Activated naive CD8-positive, alpha-beta T cell treated with anti-CD3 and anti-CD28 coated beads, Interleukin-2, amount 50 U/mL, for 24 hours (primary cell): Measurements from ENCODE around the gene FARP1.

Experiments used
- ATAC-seq: fragments of 150-1000 bp; cut with Tn5 transposase; one replicate; pipeline ENCODE4 v1.10.0; 2021
- DNase-seq: peaks from one replicate; pipeline ENCODE4 v3.0.0; 2021
- H3K27ac Mint-ChIP-seq: one replicate; pipeline ENCODE4 v1.8.0; 2021; ENCODE audit warnings: mild to moderate bottlenecking, mixed read lengths
- H3K27me3 Mint-ChIP-seq: one replicate; pipeline ENCODE4 v1.8.0; 2021; ENCODE audit warnings: mixed read lengths
- H3K36me3 Mint-ChIP-seq: one replicate; pipeline ENCODE4 v1.8.0; 2021; ENCODE audit warnings: low read depth, mixed read lengths
- H3K4me1 Mint-ChIP-seq: one replicate; pipeline ENCODE4 v1.8.0; 2021; ENCODE audit warnings: mixed read lengths
- H3K4me3 Mint-ChIP-seq: one replicate; pipeline ENCODE4 v1.8.0; 2021; ENCODE audit warnings: mild to moderate bottlenecking, moderate library complexity, mixed read lengths
- H3K9me3 Mint-ChIP-seq: one replicate; pipeline ENCODE4 v1.8.0; 2021; ENCODE audit warnings: mixed read lengths

Gene FARP1

DNA sequence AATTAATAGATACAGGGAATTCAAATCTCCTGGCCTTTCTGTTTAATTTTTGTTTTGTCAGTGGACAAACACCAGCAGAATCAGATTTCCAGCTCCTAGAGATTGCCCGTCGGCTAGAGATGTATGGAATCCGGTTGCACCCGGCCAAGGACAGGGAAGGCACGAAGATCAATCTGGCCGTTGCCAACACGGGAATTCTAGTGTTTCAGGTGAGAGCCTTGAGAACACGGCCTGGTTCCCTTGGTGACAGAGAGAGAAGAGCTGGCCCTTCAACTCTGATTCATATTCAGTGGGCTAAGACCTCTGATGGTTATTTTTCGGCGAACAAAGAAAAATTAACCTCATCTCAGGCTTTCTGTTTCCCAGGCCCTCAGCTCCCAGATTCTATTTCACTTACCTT is 242.7 kb downstream of the FARP1 start:
- no peaks in the 10 kb centered on the region for H3K4me1 Mint-ChIP-seq
- H3K27ac Mint-ChIP-seq = no peak overlapping the region
- peaks cover 10% of the 10 kb centered on the region for H3K27me3 Mint-ChIP-seq
- H3K36me3 Mint-ChIP-seq = no peaks in the 10 kb centered on the region
- H3K4me3 Mint-ChIP-seq = no peak overlapping the region
- H3K9me3 Mint-ChIP-seq = no peaks in the 10 kb centered on the region
- ATAC-seq = no peak
- no peak for DNase-seq

DNA sequence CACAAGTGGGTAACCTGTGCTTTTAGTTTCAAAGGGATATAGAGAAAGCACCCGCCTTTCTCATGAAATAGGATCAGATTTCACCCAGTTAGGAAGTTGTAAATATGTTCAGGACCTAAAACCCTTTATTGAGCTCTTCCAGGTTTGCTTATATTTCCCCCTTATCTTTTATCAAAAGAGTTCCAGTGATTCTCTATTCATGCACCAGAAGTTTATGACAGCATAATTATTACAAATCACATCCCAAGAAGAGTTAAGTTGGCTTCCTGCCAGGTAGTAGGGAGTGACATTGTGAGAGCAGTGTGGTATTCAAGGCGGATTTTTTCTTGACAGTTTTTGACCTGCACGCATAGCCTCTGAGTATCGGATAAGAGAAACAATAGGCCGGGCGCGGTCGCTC is 243.7 kb downstream of the FARP1 start:
- no peak for ATAC-seq
- Mint-ChIP-seq H3K36me3 (no peaks in the 10 kb centered on the region), H3K9me3 (no peaks in the 10 kb centered on the region), H3K27ac (no peak overlapping the region), H3K4me1 (no peaks in the 10 kb centered on the region), H3K27me3 (peaks cover 10% of the 10 kb centered on the region), H3K4me3 (no peak overlapping the region)
- no peak for DNase-seq

DNA sequence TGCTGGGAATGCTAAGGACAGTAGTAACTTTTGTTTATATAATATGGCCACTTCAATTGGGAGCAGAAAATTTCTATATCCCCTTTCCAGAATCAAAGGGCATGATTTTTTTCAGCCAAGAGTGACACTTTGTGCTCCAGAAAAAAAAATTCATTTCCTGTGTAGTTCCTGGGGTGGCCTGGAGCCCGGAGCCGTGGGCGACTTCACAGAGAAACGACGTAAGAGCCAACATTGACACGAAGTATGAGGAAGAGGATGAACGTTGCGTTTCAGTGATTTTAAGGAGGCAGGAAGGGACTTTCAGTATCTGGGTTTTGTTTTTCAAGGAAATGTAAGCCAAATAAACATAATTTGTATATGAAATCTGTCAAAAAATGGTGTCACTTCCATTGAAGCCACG is 246.4 kb downstream of the FARP1 start:
- H3K36me3 Mint-ChIP-seq = no peaks in the 10 kb centered on the region
- H3K4me1 Mint-ChIP-seq = no peaks in the 10 kb centered on the region
- H3K4me3 Mint-ChIP-seq = no peak overlapping the region
- DNase-seq = no peak
- H3K9me3 Mint-ChIP-seq = no peaks in the 10 kb centered on the region
- H3K27me3 Mint-ChIP-seq = peaks cover 3% of the 10 kb centered on the region
- no peak for ATAC-seq
- no peak overlapping the region for H3K27ac Mint-ChIP-seq

DNA sequence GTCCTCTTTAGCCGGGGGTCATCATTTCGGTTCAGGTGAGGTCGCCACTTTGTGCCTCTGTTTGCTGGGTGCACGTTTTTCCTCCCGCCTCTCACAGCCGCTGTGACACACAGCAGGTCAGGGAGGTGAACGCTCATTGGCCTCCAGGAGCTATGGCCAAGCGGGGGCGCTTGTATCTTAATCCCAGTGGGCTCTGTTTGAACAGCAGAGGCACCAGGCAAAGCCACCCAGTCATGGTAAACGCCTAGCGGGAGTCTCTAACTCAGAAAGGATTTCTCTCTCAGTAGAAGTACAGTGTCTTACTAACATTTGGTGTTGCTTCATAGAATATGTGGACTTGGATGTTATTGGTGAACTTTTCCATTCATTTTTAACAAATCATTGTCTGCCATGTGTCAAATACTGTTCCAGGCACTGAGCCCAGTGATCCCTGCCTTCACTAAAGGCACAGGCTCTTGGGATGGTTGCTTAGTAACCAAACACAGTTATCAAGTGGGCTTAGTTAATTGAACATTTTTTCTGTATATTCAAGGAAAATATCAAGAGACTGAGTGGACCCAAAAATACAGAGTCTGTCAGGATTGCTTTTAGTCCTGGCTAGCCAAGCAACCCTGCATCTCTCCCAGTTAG is 247.3 kb downstream of the FARP1 start:
- Mint-ChIP-seq H3K36me3 (no peaks in the 10 kb centered on the region), H3K4me1 (no peaks in the 10 kb centered on the region), H3K27me3 (peaks cover 3% of the 10 kb centered on the region), H3K4me3 (no peak overlapping the region), H3K9me3 (no peaks in the 10 kb centered on the region), H3K27ac (no peak overlapping the region)
- ATAC-seq (no peak), DNase-seq (no peak)

DNA sequence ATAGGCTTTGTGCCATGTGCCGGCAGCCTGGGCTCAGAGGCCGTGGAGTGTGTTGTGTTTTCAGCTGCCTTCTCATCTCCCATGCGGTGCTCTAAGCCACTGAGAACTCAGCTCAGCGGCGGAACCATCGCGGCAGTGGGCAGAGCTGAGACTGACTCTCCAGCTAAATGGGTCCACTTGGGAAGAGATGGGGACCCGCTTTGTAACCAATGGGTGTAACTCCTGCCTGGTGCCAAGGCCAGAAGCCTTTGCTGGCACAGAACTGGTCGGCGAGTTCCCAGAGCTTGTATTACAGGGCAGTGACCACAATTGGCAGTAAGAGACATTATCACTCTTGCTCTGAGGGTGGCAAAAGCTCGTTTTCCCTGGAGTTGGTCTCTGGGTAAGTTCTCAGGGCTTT is 251.0 kb downstream of the FARP1 start:
- Mint-ChIP-seq H3K9me3 (no peaks in the 10 kb centered on the region), H3K4me1 (no peaks in the 10 kb centered on the region)

DNA sequence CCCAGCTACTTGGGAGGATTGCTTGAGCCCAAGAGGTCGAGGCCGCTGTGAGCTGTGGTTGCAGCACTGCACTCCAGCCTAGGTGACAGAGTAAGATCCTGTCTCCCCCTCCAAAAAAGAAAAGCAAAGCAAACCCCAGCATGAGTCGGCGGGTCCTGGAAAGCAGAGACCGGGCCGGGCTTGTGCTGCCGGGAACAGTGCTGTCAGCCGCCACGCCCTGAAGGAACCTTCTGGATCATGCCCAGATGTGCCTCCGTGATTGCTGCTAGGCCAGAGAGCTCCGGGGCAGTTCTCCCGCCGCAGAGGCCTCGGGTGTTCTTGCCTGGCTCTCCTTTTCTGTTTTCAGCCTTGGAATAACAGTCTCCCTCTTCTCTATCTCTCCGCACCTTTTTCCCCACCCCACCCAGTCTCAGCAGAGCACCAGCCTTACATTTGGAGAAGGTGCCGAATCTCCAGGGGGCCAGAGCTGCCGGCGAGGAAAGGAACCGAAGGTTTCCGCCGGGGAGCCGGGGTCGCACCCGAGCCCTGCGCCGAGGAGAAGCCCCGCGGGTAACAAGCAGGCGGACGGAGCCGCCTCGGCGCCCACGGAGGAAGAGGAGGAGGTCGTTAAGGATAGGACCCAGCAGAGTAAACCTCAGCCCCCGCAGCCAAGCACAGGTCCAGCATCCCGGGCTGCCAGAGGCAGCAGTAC is 252.1 kb downstream of the FARP1 start:
- ATAC-seq = no peak
- Mint-ChIP-seq H3K9me3 (no peaks in the 10 kb centered on the region), H3K36me3 (no peaks in the 10 kb centered on the region), H3K27me3 (peaks cover 3% of the 10 kb centered on the region), H3K4me3 (no peak overlapping the region), H3K4me1 (no peaks in the 10 kb centered on the region), H3K27ac (no peak overlapping the region)
- no peak for DNase-seq

More for the DNA sequence above, 251.0 kb downstream of the FARP1 start:
- DNase-seq (no peak), ATAC-seq (no peak)
- Mint-ChIP-seq H3K27ac (no peak overlapping the region), H3K36me3 (no peaks in the 10 kb centered on the region), H3K27me3 (peaks cover 3% of the 10 kb centered on the region), H3K4me3 (no peak overlapping the region)

DNA sequence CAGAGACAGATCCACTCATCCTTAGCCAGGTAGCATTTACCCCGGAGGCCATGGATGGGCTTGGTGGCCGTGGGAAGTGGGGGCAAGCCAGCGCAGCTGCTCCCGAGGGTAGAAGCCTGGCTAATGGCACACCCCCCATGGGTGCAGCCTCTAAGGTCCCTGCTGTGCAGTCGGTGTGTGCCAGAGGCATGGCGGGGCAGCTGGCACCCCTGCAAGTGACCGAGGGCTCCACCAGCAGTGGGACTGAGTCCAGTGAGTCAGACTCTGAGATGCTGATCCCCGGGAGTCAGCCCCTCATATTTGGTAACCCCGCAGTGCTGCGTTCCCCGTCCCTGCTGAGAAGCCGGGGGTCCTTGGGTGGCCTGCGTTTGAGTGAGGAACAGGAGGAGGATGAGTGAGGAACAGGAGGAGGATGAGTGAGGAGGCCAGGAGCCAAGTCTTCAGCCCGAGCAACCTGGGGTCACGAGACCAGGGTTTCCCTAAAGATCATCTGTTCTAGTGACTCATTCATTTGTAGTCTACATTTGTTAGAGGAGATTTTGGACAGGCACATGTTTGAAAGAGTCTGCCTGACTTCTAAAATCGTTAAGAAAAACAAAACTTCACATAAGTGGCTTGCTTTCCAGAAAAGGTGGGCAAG is 253.3 kb downstream of the FARP1 start:
- no peak for DNase-seq
- no peak for ATAC-seq

DNA sequence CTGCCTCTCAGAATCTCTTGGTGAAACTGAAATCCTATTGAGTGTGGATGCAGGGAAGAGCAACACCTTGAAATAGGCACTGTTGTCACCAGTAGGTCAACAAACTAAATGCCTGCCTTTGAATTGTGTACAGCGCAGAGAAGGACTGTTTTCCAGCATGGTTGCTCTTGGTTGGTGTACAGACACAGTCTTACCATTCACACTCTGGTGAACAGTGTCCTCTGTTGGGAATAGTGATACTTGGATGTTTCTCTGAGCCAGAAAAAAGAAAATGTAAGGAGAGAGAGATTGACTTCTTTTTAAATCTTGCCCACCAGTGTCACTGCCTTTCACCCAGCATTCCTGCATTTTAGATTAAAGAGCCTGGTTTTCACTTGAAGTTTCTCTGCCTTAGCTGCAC is 254.3 kb downstream of the FARP1 start:
- Mint-ChIP-seq H3K36me3 (no peaks in the 10 kb centered on the region), H3K27ac (no peak overlapping the region), H3K4me3 (no peak overlapping the region), H3K9me3 (no peaks in the 10 kb centered on the region), H3K27me3 (peaks cover 3% of the 10 kb centered on the region), H3K4me1 (no peaks in the 10 kb centered on the region)
- DNase-seq = no peak
- no peak for ATAC-seq

More for the DNA sequence above, 253.3 kb downstream of the FARP1 start:
- Mint-ChIP-seq H3K36me3 (no peaks in the 10 kb centered on the region), H3K27me3 (peaks cover 3% of the 10 kb centered on the region), H3K4me1 (no peaks in the 10 kb centered on the region), H3K9me3 (no peaks in the 10 kb centered on the region), H3K27ac (no peak overlapping the region), H3K4me3 (no peak overlapping the region)

DNA sequence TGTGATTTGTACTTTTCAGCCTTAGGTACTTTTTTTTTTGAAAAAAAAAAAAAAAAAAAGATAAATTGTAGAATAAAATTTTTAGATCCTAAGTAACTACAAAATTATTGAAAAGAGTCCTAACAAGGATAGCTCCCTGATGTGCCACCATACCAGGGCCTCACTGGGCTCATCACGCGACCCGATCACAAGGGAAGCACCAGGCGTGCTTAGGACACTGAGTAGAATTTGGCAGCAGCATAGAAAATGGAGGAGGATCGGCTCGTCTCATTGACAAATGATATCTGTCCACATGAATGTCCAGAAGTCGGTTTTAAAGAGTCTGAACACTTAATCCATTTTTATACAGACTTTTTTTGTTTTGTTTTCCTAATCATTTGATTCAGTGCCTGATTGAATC is 255.0 kb downstream of the FARP1 start:
- Mint-ChIP-seq H3K4me3 (no peak overlapping the region), H3K36me3 (no peaks in the 10 kb centered on the region), H3K4me1 (no peaks in the 10 kb centered on the region), H3K27me3 (peaks cover 3% of the 10 kb centered on the region), H3K27ac (no peak overlapping the region), H3K9me3 (no peaks in the 10 kb centered on the region)
- no peak for ATAC-seq
- DNase-seq = no peak

DNA sequence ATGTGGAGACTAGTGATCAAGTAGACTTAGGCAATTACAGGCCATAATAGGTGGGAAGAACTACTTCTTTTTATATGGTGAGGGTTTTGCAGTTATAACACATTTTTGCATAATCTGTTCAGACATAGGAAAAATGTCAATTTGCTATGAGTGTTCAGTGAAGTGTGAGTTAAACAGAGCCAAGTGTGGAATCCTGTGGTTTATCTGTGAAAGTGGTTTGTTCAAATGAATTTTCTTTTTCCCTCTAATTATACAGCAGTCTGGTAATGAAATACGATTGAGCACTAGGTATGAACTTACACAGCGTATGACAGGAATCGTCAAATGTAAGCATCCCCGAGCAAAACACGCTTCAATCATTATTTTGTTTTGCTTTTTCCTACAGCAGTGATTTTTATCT is 255.7 kb downstream of the FARP1 start:
- Mint-ChIP-seq H3K4me1 (no peaks in the 10 kb centered on the region), H3K36me3 (no peaks in the 10 kb centered on the region), H3K9me3 (no peaks in the 10 kb centered on the region), H3K4me3 (no peak overlapping the region), H3K27ac (no peak overlapping the region), H3K27me3 (peaks cover 3% of the 10 kb centered on the region)
- ATAC-seq (no peak), DNase-seq (no peak)

DNA sequence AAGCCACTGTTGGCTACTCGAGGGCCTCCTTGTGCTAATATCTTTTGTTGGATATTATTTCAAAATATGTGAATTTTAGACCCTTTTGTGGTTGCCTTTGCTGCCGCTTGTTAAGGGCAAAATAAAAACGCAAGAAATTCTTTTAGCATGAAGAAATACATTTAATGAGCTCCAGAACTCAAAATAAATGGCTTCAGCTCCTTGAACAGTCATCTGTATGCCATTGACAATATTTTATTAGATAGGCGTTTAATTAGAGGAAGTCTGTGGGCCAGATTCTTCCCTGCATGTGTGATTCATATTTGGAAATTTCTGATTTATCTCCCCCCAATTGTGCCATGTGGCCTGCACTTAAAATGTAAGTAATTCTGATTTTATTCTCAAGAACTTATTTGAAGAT is 256.9 kb downstream of the FARP1 start:
- Mint-ChIP-seq H3K36me3 (no peaks in the 10 kb centered on the region), H3K4me3 (no peak overlapping the region), H3K27me3 (peaks cover 3% of the 10 kb centered on the region), H3K9me3 (no peaks in the 10 kb centered on the region), H3K27ac (no peak overlapping the region), H3K4me1 (no peaks in the 10 kb centered on the region)
- ATAC-seq = no peak
- no peak for DNase-seq

DNA sequence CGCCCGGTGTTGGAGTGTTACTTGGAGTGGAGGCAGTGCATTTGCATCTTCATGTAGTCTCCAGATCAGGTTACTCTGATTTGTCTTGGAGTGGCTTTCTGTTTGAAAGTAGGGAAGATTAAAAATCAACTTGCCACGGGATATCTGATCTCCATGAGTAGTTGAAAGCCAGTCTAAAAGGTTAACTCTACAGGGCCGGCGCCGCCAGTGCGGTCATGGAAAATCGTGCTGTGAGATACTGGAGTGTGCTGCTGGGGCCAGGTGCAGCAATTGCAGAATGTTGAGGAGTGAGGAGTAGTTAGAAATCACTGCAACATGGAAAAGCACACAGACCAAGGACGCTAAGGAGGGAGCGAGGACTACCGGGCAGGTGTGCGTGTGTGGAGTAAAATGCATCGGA is 259.0 kb downstream of the FARP1 start:
- H3K9me3 Mint-ChIP-seq = no peaks in the 10 kb centered on the region
- peaks cover 6% of the 10 kb centered on the region for H3K27me3 Mint-ChIP-seq
- no peak for ATAC-seq
- no peak overlapping the region for H3K27ac Mint-ChIP-seq
- no peak overlapping the region for H3K4me3 Mint-ChIP-seq
- DNase-seq = no peak
- H3K36me3 Mint-ChIP-seq = no peaks in the 10 kb centered on the region
- no peaks in the 10 kb centered on the region for H3K4me1 Mint-ChIP-seq

DNA sequence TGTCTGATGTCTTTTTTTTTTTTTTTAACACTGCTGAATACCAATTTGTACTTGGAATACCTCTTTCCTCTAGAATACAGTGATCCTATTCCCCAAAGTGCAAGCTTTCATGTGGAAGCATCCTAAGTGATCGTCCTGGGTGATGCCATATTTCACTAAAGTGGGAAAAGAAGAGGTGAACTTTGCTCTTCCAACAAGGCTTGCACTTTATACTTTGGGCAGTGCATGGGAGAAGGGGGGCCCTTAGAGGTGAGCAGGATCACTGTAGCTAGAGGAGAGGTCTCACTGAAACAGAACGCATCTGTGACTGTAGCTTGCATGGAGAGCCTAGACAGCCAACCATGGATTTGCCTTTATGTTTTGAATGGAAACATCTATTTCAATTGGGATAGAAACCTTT is 260.2 kb downstream of the FARP1 start:
- H3K36me3 Mint-ChIP-seq = no peaks in the 10 kb centered on the region
- H3K4me1 Mint-ChIP-seq = no peaks in the 10 kb centered on the region
- ATAC-seq (no peak), DNase-seq (no peak)
- H3K9me3 Mint-ChIP-seq = no peaks in the 10 kb centered on the region
- H3K27me3 Mint-ChIP-seq = peaks cover 3% of the 10 kb centered on the region
- no peak overlapping the region for H3K4me3 Mint-ChIP-seq
- no peak overlapping the region for H3K27ac Mint-ChIP-seq

DNA sequence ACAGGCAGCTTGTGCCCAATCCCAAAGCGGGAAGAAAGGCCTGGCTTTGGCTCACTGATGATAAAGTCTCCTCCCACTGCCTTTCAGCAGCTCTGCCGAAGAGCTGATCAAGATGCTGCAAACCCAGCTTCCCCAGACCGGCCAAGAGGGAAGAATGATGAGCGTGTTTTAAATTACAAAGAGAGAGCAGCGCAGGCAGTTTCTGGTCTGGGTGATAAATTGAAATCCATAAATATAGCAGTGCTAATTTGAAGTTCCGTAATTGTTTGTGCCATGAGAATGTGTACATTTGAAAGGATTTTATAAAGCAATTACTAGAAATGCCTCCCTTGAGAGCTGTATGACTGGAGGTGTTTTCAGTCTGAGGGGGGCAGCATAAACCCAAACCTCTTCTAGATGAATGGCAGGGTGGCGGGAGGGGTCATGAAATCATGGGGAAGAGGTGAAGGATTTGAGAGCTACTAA is 262.2 kb downstream of the FARP1 start:
- DNase-seq = no peak
- Mint-ChIP-seq H3K27ac (no peak overlapping the region), H3K36me3 (no peaks in the 10 kb centered on the region), H3K4me3 (no peak overlapping the region), H3K9me3 (no peaks in the 10 kb centered on the region), H3K4me1 (no peaks in the 10 kb centered on the region), H3K27me3 (peaks cover 3% of the 10 kb centered on the region)
- no peak for ATAC-seq

DNA sequence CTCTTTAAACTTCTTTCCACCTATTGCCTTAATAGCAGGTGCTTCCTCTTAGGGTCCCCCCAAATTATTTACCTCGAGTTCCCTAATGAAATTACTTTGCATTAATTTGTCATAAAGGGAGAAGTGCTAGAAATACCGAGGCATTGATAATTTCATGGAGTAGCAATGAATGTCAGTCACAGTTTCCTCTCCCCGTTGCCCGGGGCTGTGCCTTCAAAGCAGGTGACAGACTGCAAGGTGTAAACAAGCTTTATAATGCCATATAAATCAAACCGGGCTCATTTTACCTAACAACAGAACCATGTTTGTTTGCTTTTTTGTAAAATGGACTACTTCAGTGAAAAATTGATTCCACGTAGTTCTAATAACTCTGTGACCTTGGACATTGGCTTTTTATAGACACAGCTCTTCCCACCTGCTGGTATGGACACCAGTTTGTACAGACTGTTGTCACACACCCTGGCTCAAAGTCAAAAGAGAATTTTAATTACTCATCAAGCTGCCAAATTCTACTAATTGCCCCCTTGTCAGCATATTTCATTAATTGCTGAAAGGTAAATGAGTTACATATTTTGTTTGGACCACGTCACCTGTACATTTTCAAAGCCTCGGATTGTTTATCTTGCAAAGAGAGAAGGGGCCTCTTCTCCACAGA is 262.9 kb downstream of the FARP1 start:
- no peak for ATAC-seq
- H3K4me3 Mint-ChIP-seq = no peak overlapping the region

More for the DNA sequence above, 262.9 kb downstream of the FARP1 start:
- H3K27ac Mint-ChIP-seq = no peak overlapping the region
- no peak for DNase-seq
- H3K4me1 Mint-ChIP-seq = no peaks in the 10 kb centered on the region
- no peaks in the 10 kb centered on the region for H3K36me3 Mint-ChIP-seq
- peaks cover 3% of the 10 kb centered on the region for H3K27me3 Mint-ChIP-seq
- no peaks in the 10 kb centered on the region for H3K9me3 Mint-ChIP-seq
